ENCODE results near the gene DDX39A.
"Not testable (repeated sequence)": the region's sequence is repeated elsewhere in the genome, so short reads cannot be mapped to it uniquely, and the experiment has no call there.

The DDX39A gene

DNA sequence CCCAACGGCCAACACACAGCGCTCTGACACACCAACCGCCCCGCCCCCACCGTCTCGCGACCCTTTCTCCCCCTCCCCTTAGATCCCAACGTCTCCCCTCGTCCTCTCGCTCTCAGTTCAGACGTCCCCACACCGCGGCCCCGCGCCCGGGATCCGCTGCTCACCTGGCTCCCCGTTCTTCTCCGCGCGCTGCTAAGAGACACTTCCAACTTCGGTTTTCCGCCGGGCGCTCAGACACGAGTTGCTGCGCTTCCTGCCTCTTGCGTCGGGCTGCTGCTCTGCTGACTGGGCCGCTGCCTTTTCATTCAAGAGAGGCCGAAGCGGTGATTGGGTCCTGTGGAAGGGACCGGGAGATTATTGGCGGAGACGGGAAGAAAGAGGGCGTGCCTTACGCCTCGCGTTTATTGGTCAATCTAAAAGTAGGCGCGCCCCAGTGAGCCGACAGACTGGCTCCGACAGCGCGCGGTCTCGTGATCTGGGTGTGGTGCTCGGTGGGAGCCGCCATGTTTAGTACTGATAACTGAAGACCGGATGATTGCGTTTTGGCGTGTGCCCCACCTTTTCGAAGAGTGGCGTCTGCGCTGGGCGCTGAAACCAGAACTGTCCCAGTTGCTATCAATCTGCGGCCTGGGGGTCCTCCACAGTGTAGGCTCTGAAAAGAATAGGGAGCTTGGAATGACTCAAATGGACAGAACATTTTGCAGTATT, at the start of gene DDX39A:
Gene DDX39A, minus strand, starts transcription at position 236 of the 708 bp plus-strand sequence. CDS start 6,121 bp downstream, outside the sequence.
- DNase-seq: peak; percentile 83 to 85

DNA sequence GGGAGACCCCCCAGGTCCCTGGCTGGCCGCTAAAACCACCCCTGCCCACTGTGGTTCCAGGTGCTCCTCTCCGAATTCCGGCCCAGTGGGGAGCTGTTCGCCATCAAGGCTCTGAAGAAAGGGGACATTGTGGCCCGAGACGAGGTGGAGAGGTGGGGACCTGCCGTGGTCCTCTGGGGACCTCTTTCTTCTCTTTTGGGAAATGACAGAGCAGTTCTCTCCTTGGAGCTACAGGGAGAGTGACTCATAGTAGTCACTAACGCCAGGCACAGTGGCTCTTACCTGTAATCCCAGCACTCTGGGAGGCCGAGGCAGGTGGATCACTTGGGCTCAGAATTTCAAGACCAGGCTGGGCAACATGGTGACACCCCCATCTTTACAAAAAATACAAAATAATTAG, 48.7 kb upstream of the DDX39A start:
- DNase-seq: no peak

DNA sequence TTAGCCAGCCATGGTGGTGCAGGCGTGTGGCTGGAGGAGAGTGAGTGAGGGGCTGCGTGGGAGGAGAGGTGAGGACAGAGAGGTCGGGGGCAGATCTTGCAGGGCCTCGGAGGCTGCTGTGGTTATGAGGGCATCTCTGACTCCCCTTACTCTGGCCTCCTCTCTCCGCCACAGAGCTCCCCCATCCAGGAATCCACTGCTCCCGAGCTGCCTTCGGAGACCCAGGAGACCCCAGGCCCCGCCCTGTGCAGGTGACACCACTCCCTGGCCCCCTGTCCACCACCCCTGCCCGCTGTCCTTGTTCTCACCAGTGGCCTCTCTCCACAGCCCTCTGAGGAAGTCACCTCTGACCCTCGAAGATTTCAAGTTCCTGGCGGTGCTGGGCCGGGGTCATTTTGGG, 48.2 kb upstream of the DDX39A start:
- no peak for DNase-seq

DNA sequence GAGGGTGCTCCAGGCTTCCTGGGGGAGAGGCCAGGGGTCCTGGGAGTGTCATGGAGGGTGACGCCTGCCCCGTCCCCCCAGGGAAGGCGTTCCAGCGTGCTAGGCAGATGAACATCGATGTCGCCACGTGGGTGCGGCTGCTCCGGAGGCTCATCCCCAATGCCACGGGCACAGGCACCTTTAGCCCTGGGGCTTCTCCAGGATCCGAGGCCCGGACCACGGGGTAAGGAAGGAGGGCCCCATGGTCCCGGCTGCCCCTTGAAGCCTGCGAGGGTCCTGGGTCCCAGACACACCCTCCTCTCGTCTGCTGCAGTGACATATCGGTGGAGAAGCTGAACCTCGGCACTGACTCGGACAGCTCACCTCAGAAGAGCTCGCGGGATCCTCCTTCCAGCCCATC, 44.6 kb upstream of the DDX39A start:
- no peak for DNase-seq

DNA sequence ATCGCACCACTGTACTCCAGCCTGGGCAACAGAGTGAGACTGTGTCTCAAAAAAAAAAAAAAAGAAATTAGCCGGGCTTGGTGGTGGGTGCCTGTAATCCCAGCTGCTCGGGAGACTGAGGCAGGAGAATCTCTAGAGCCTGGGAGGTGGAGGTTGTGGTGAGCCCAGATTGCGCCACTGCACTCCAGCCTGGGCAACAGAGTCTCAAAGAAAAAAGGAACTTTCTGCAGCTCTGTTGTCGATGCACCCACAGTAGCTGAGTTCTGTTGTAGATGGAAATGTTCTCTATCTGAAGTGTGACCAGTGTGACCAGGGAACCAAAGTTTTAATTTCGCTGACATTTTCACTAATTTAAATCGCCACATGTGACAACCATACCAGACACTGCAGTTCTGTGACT, 43.3 kb upstream of the DDX39A start:
- DNase-seq: not testable (repeated sequence)

DNA sequence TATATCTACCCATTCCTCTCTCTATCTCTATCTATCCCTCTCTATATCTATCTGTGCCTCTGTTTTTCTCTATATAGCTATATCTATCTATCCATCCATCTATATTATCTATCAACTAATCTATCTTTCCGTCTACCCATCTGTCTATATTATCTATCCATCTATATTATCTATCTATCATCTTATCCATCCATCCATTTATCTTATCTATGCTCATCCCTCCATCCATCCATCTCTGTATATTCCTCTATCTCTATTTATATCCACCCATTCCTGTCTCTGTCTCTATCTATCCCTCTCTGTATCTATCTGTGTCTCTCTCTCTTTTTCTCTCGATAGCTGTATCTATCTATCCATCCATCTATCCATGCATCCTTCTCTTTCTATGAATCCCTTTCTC, 41.8 kb upstream of the DDX39A start:
- DNase-seq: no peak

DNA sequence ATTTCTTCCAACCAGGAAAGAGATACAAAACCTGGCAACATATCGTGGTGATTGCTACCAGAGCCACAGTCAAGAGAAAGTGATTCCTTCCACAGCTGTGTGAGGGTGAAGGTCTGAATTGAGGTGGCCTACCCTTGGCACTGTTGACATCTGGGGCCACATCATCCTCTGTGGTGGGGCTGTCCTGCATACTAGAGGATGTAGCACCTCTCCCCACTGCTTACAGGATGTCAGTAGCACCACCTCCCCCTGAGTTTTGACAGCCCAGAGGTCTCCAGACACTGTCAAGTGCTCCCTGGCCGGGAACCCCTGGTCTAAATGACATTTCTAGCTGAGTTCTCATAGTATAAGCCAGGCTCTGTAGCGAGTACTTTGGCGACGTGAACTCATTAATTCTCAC, 40.6 kb upstream of the DDX39A start:
- no peak for DNase-seq

DNA sequence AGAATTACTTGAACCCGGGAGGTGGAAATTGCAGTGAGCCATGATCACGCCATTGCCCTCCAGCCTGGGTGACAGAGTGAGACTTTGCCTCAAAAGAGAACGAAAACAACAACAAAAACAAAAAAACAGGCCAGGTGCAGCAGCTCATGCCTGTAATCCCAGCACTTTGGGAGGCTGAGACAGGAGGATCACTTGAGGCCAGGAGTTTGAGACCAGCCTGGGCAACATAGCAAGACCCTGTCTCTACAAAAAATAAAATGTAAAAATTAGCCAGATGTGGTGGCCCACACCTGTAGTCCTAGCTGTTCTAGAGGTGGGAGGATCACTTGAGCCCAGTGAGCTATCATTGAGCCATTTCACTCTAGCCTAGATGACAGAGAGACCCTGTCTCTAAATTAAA, 33.2 kb upstream of the DDX39A start:
- DNase-seq: not testable (repeated sequence)

DNA sequence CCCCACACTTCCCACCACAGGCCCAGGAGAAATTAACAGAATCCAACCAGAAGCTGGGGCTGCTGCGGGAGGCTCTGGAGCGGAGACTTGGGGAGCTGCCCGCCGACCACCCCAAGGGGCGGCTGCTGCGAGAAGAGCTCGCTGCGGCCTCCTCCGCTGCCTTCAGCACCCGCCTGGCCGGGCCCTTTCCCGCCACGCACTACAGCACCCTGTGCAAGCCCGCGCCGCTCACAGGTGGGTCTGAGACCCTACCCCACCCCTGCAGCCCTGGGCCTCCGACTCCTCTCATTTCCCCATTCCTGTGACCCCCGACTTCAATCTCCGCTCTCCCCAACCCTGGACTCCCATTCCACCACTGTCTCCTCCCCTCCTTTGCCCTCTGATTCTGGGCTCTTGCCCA, 31.7 kb upstream of the DDX39A start:
- DNase-seq: no peak

DNA sequence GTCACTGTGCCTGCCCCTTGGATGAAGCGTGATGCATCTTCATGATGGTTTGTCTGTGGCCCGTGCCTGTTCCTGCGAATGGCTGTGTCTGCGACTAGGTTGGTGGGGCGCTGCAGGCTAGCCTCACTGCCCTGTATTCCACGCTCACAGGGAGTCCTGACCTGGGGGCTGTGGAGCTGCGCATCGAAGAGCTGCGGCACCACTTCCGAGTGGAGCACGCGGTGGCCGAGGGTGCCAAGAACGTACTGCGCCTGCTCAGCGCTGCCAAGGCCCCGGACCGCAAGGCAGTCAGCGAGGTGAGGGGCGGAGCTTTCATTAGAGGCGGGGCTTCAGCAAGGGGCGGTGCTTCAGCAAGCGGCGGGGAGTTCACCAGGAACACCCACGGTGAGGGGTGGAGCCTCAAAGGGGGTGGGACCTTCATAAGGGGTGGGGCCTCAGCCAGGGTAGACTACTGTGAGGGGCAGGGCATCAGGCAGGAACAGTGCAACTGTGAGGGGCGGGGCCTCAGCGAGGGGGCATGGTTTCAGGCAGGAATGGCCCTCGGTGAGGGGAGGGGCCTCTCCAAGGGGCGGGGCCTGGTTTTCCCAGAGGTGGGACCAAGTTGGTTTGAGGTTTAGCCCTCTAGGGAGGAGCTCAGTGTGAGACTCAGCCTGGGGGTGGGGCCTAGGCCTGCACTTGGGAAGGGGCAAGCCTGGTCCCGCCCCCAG, 31.2 kb upstream of the DDX39A start:
- DNase-seq: no peak

DNA sequence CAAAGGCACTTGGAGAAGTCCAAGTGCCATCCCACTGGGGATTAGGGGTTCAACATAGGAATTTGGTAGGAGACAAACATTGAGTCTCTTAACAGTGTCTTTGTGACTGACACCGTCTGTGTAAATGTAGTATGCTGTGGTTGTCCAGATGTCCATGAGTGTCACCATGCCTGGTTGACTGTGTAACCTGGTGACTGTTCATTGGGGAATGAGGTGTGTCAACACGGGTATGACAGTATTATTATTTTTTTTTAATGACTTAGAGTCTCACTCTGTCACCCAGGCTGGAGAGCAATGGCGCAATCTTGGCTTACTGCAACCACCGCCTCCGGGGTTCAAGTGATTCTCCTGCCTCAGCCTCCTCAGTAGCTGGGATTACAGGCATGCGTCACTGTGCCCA, 30.2 kb upstream of the DDX39A start:
- no peak for DNase-seq

DNA sequence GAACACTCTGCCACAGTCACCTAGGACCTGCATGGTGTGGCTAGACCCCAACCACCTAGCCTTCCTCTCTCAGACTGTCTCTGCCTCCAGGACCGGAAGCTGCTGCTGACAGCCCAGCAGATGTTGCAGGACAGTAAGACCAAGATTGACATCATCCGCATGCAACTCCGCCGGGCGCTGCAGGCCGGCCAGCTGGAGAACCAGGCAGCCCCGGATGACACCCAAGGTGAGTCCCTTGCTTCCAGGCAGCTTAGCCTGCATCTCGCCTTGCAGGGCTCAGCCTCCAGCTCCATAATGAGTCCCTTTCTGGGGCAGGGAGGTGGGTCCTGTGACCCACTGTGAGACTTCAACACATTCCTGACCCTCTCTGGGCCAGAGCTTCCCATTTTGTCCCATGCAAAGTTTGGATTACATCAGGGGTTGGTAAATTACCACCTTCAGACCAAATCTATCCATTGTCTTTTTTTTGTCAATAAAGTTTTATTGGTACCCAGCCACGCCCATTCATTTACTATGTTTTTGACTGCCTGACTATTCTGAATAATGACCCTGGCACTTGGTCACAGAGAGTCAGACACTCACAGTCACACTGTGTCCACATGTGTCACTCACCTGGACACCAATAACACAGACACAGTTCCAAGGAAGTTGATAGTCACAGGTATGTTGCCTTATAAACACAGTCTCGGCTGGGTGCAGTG, 27.3 kb upstream of the DDX39A start:
- no peak for DNase-seq

DNA sequence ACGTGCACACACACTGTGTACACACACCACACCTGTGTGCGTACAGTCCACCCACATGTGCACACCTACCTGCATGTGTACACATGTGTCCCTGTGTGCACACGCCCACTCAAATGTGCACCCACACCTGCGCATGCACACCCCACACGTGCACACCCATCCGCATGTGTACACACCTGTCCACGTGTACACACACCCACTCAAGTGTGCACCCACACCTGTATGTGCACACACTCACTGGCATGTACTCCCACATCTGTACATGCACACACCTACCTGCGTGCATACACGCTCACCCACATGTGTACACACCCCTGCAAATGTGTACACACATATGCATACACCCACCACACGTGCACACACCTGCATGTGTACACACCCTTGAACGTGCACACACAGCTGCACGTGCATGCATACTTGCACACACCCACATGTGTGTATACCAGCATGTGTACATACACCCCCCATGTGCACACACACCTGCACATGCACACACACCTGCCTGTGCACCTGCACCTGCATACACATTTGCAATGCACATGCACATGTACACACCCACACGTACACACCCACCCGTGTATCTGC, 24.6 kb upstream of the DDX39A start:
- DNase-seq: no peak

DNA sequence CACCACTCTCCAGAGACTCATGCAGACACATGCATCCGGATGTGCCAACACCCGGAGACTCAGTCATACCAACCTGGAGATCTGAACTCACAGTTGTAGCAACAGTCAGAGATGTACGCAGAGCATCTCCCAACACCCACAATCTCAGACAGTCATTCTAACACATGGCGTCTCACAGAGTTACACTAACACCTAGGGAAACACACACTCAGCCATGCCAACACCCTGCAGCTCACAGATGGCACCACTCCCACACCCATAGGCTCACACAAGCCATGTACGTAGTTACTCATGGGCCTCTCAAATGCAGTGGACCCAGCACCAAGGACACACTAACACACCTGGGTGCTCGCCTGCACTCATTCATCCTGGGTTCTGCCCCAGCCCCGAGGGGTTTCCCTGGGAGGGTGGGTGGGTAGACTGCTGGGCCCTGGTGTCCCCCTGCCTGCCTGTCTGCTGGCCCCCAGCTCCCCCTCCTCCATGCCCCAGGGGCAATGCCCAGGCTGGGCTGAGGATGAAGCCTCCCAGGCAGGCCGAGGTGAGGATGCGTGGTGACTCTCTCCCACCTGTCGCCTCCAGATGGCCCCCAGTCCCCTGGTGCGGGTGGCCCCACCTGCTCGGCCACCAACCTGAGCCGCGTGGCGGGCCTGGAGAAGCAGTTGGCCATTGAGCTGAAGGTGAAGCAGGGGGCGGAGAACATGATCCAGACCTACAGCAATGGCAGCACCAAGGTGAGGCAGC, 23.9 kb upstream of the DDX39A start:
- DNase-seq: no peak

DNA sequence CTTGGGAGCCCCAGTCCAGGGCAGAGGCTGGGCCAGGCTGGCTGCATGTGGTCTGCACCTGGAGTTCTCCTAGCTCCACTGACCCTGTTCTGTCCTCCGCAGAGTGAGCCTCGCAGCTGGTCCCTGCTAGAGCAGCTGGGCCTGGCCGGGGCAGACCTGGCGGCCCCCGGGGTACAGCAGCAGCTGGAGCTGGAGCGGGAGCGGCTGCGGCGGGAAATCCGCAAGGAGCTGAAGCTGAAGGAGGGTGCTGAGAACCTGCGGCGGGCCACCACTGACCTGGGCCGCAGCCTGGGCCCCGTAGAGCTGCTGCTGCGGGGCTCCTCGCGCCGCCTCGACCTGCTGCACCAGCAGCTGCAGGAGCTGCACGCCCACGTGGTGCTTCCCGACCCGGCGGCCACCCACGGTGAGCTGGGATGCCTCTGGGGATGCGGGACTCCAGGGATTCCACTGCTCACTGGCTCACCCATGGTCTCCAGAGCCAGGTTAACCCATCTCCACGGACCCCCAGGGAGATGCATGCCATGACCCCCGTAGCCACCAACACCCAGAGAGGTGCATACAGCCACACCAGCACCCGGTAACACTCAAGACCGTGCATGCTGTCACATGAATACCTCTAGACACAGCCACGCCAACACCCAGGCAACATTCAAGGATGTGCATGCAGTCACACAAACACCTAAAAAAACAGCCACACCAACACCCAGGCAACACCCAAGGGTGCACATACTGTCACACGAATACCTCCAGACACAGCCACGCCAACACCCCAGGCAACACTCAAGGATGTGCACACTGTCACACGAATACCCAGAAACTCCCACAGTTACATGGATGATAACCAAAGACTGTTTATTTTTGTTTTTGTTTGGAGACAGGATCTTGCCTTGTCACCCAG, 22.1 kb upstream of the DDX39A start:
- no peak for DNase-seq

DNA sequence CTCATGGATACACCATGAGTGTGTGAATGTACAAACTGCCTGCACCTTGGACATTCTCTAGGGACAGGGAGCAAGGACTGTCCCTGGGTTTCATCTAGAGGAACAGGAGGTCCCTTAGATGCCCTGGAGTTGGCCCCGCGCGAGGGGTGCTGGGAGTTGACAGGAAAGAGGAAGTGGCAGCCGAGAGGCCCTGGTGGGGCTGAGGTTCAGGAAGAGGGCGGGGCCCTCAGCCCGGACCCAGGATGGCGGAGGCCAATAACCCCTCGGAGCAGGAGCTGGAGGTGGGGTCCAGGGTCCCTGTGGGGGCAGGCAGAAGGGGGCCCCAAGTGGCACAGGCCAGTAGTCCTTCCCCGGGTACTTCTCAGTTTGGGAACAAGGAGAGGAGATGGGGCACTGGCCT, 20.9 kb upstream of the DDX39A start:
- no peak for DNase-seq

DNA sequence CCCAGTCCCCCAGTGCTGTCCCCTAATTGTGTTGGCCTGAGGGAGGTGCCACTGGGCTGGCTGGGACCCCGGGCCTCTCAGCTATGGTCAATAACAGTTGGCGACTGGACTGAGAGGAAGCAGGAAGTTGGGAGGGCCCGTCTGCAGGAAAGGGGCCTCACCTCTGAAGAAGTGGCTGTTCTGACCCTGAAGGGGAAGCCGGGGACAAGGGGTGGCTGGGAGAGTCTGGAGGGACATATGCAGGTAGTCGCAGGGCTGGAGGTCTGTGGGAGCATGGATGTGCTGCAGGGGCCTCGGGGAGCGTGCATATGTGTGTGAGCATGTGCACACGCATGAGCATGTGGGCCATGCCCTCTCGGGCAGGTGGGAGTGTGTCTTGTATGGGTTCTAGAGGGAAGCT, 19.9 kb upstream of the DDX39A start:
- DNase-seq: no peak

DNA sequence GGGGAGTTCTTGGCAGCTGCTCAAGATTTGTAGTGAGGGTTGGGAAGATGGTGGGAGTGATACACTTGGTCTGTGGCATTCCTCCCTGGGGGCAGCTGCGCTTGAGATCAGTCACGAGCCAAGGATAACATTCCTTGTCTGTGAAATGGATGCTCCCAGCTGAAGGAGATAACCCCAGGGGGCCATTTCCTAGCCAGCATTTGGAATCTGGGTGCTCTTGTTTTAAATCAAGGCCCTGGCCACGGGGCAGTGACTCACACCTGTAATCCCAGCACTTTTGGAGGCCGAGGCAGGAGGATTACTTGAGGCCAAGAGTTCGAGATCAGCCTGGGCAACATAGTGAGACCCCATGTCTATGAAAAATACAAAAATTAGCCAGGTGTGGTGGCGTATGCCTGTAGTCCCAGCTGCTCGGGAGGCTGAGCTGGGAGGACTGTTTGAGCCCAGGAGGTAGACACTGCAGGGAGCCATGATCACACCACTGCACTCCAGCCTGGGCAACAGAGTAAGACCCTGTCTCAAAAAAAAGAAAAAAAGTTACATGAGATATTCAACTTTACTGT, 18.5 kb upstream of the DDX39A start:
- no peak for DNase-seq

DNA sequence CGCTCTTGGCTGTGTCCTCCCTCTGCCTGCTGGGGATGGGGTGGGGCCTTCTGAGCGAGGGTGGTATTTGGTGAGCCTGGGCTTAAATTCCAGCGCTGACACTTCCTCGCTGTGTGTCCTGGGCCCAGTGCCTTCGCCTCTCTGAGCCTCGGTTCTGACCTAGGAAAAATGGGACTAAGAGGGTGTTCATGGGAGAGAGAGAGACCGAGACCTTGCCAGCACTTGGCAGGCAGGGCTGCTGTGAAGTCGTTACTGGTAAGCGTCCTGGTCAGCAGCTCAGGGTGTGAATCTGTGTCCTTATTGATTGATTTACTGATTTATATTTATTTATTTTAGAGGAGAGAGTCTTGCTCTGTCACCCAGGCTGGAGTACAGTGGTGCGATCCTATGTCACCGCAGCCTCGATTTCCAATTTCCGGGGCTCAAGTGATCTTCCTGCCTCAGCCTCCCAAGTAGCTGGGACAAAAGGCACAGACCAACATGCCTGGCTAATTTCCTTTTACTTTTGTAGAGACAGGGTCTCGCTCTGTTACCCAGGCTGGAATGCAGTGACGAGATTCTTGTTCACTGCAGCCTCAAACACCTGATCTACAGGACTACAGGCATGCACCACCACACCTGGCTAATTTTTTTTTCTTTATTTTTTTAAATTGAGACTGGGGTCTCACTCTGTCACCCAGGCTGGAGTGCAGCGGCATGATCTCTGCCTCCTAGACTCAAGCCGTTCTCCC, 16.3 kb upstream of the DDX39A start:
- DNase-seq: no peak

DNA sequence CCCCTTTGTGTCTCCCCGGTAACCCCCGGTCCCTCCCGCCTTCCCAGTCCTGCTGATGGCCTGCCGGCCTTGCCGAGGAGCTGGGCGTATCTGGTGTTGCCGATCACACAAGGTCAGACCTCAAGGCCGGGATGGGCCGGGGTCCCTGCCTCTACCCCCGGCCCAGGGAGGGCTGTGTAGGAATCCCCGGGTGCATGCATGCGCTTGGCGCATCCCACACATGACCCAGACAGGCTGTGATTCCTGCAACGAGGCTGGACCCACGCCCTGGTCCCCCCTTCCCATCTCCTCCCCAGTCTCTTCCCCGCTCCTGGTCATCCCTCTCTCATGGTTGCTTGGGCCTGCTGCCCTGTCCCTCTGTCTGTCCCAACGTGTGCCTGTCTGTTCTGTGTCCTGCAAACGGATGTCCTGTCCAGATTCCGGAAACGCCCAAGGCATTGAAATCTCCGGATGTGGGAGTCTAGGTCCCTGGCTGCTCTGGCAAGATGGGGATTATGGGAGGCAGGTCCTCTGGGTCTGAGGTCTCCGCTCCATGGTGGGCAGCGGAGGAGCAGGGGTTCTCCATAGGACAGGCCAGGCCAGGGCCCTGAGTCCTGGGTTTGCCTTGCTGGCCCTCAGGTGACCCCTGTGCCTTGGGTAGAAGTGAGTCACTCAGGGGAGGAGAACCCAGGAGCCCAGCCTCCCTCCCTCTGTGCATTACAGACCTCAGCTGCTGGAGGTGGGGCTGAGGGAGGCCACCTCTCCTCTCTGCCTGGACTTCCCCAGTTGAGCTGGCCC, 15.6 kb upstream of the DDX39A start:
- DNase-seq: no peak
